Mesothelial cell of epicardium (in vitro differentiated cells): Measurements from ENCODE around the gene EXOC4. TPM values are rescaled to one million over a fixed set of nuclear protein-coding genes. Genes with fewer than 3 reads are reported as not detected.

Experiments
- DNase-seq, 2 experiments: peaks; one replicate each; pipeline ENCODE4 v3.0.0; 2021; ENCODE audit warnings: low spot score in 2 of 2; ENCODE audit not compliant: unreplicated experiment in 2 of 2
- H3K27ac Mint-ChIP-seq: 2 replicates; pipeline ENCODE4 v1.8.0; 2021; ENCODE audit warnings: mixed read lengths
- H3K27me3 Mint-ChIP-seq: 2 replicates; pipeline ENCODE4 v1.8.0; 2021; ENCODE audit warnings: low read depth, mixed read lengths
- H3K36me3 Mint-ChIP-seq: 2 replicates; pipeline ENCODE4 v1.8.0; 2021; ENCODE audit warnings: mixed read lengths
- H3K4me1 Mint-ChIP-seq: 2 replicates; pipeline ENCODE4 v1.8.0; 2021; ENCODE audit warnings: mixed read lengths
- H3K4me3 Mint-ChIP-seq: 2 replicates; pipeline ENCODE4 v1.8.0; 2021; ENCODE audit warnings: mild to moderate bottlenecking, moderate library complexity, mixed read lengths
- H3K9me3 Mint-ChIP-seq: 2 replicates; pipeline ENCODE4 v1.8.0; 2021; ENCODE audit warnings: mixed read lengths
- total RNA-seq: library from RNA; stranded (reverse); gene quantifications from 3 replicates; pipeline ENCODE4 v1.2.1, GENCODE V29; 2021
- TF ChIP-seq, protein P1 (sequence below): fragments of 200-600 bp; sonication (generic); IDR thresholded peaks from one replicate; pipeline ENCODE4 v1.5.0; 2021; ENCODE audit warnings: antibody characterized with exemption; ENCODE audit not compliant: unreplicated experiment

EXOC4 gene
- total RNA-seq, 1 donor from 2014 or later = 105 TPM

DNA sequence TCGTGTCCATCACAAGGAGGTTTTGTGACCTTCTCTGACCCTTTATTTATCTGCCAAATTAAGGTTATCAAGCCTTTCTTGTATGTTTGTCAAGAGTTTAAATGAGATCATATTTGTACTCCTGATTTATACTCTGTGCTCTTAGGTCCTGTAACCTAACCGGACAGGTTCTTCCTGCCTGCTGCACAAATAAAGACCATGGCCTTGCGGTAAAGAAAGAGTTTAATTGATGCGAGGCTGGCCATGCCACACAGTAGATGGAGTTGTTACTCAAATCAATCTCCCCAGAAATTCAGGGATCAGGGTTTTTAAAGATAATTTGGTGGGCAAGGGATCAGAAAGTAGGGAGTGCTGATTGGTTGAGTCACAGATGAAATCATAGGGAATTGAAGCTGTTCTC lies 794.8 kb downstream of the EXOC4 start:
- TF ChIP-seq, protein P1, sequence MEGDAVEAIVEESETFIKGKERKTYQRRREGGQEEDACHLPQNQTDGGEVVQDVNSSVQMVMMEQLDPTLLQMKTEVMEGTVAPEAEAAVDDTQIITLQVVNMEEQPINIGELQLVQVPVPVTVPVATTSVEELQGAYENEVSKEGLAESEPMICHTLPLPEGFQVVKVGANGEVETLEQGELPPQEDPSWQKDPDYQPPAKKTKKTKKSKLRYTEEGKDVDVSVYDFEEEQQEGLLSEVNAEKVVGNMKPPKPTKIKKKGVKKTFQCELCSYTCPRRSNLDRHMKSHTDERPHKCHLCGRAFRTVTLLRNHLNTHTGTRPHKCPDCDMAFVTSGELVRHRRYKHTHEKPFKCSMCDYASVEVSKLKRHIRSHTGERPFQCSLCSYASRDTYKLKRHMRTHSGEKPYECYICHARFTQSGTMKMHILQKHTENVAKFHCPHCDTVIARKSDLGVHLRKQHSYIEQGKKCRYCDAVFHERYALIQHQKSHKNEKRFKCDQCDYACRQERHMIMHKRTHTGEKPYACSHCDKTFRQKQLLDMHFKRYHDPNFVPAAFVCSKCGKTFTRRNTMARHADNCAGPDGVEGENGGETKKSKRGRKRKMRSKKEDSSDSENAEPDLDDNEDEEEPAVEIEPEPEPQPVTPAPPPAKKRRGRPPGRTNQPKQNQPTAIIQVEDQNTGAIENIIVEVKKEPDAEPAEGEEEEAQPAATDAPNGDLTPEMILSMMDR = no peak
- H3K4me1 Mint-ChIP-seq = no peaks in the 10 kb centered on the region
- H3K9me3 Mint-ChIP-seq = peaks cover 9% of the 10 kb centered on the region
- H3K27ac Mint-ChIP-seq = no peak overlapping the region
- DNase-seq = no peak
- H3K36me3 Mint-ChIP-seq = peaks cover 3% of the 10 kb centered on the region
- H3K27me3 Mint-ChIP-seq = no peaks in the 10 kb centered on the region
- H3K4me3 Mint-ChIP-seq = no peak overlapping the region

DNA sequence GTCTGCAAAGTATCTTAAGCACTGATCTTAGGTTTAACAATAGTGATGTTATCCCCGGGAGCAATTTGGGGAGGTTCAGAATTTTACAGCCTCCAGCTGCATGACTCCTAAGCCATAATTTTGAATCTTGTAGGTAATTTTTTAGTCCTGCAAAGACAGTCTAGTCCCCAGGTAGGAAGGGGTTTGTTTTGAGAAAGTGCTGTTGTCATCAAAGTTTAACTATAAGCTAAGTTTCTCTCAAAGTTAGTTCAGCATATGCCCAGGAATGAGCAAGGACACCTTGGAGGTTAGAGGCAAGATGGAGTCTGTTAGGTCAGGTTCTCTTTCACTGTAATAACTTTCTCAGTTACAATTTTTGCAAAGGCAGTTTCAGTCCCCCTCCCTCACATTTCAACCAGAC lies 795.3 kb downstream of the EXOC4 start:
- H3K27me3 Mint-ChIP-seq = no peaks in the 10 kb centered on the region
- no peaks in the 10 kb centered on the region for H3K4me1 Mint-ChIP-seq
- no peak overlapping the region for H3K4me3 Mint-ChIP-seq
- no peak overlapping the region for H3K27ac Mint-ChIP-seq
- TF ChIP-seq, protein P1 = no peak
- H3K36me3 Mint-ChIP-seq = peaks cover 3% of the 10 kb centered on the region
- DNase-seq = no peak
- H3K9me3 Mint-ChIP-seq = peaks cover 9% of the 10 kb centered on the region

DNA sequence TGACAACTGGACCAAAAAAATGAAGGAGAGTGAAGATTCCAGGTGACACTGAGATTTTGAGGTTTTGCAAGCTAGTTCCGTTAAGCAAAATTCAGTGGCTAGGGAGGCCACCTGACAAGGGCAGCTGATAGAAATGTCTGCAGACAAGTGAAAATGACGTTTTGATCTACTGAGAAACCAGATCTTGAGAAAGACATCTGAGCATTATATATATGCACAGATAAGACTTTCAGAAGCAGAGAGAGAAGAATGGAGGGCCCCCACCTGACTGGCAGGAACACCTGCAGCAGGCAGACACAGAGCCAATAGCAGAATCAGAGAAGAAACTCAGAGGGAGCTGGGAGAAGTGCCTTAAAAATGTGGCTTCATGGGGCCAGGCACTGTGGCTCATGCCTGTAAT lies 798.1 kb downstream of the EXOC4 start:
- H3K27ac Mint-ChIP-seq = no peak overlapping the region
- H3K36me3 Mint-ChIP-seq = peaks cover 3% of the 10 kb centered on the region
- DNase-seq = no peak
- TF ChIP-seq, protein P1 = no peak
- H3K9me3 Mint-ChIP-seq = peaks cover 9% of the 10 kb centered on the region
- H3K4me1 Mint-ChIP-seq = no peaks in the 10 kb centered on the region
- no peaks in the 10 kb centered on the region for H3K27me3 Mint-ChIP-seq
- no peak overlapping the region for H3K4me3 Mint-ChIP-seq

DNA sequence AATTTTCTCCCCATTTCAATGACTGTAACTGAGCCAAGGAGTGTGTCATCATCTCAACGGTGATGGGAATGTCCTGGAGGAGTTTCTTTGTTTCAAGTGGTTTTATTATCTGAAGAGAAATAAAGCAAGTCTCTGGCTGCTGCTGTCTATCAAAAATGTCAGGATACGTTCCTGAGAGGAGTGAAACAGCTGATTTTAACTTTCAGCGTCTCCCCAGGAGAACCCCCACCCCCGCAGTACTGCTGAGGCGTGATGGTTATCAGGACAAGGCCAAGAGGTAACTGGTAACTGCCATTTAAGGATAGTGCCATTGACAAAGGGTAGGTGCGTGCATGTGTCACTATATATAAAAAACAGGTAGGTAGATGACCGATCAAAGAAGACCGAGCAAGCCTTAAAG lies 803.9 kb downstream of the EXOC4 start:
- Mint-ChIP-seq H3K4me1 (no peaks in the 10 kb centered on the region), H3K27me3 (no peaks in the 10 kb centered on the region), H3K36me3 (no peaks in the 10 kb centered on the region), H3K27ac (no peak overlapping the region), H3K4me3 (no peak overlapping the region), H3K9me3 (no peaks in the 10 kb centered on the region)
- no peak for DNase-seq
- TF ChIP-seq, protein P1 = no peak

DNA sequence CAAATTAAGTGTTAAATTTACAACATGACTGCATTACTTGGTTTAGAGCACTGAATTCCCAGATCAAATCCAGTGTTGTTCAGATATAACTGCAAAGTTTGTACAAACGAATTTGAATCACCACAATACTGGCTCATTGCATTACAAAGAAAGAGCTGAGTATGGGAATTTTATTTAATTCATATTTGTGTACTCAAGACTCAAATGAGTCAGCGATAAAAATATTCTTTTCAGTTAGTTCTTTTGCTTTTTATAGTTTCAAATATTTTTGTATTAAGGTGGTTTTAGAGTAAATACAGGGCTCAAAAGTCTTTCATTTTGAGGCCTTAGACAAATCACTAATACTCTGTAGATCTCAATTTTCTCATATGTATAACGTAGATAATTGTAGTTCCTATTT lies 805.6 kb downstream of the EXOC4 start:
- Mint-ChIP-seq H3K36me3 (peaks cover 2% of the 10 kb centered on the region), H3K27me3 (no peaks in the 10 kb centered on the region), H3K4me1 (no peaks in the 10 kb centered on the region), H3K4me3 (no peak overlapping the region), H3K27ac (no peak overlapping the region), H3K9me3 (no peaks in the 10 kb centered on the region)
- no peak for DNase-seq
- TF ChIP-seq, protein P1 = no peak

DNA sequence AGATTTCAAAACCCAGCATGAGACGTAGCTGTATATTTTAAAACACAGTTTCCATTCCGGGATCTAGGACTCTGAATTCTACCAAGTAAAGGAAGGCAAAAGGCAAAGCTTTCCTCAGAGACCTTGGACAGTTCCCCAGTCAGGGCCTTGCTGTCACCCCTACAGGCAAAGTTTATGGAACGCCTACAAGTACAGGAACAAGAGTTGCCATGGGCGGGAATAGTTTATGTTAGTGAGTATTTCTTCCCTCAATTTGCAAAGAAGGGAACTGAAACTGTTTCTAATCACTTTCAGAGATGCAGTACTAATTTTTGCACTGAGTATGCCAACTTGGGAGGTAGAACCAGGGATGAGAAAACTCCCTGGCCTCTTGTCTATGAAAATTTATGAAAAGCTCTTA lies 806.1 kb downstream of the EXOC4 start:
- Mint-ChIP-seq H3K9me3 (no peaks in the 10 kb centered on the region), H3K4me3 (no peak overlapping the region), H3K27ac (no peak overlapping the region), H3K4me1 (no peaks in the 10 kb centered on the region), H3K36me3 (peaks cover 2% of the 10 kb centered on the region), H3K27me3 (no peaks in the 10 kb centered on the region)
- TF ChIP-seq, protein P1 = no peak
- DNase-seq = no peak
